ENCODE measurements around the gene DNLZ.
"Not testable (repeated sequence)": the region's sequence is repeated elsewhere in the genome, so short reads cannot be mapped to it uniquely, and the experiment has no call there.

The DNLZ gene

GRCh38 chr9:136409557-136410455 is 46.3 kb upstream of the DNLZ start:
- peak overlapping the region; percentile 96 for H3K4me3 ChIP-seq (ENCODE audit: low read length)
- peaks cover 79% of the 10 kb centered on the region for H3K79me2 ChIP-seq (ENCODE audit: low read length)
- H4K20me1 ChIP-seq (ENCODE audit: insufficient read depth, low read length) = peaks cover 12% of the 10 kb centered on the region
- no peaks in the 10 kb centered on the region for H3K27me3 ChIP-seq (ENCODE audit: low read depth, low read length)
- H3K4me2 ChIP-seq (ENCODE audit: low read length) = peak overlapping the region; percentile 87
- peak overlapping the region; percentile 72 for H3K27ac ChIP-seq (ENCODE audit: low read length)
- no peaks in the 10 kb centered on the region for H3K9me3 ChIP-seq (ENCODE audit: insufficient read depth, low read length)
- H2AFZ ChIP-seq (ENCODE audit: low read depth, low read length) = no peak overlapping the region
- peak overlapping the region; percentile 98 for H3K9ac ChIP-seq (ENCODE audit: low read length)
- H3K36me3 ChIP-seq (replicated peaks; ENCODE audit: low read depth, low read length) = peaks cover 52% of the 10 kb centered on the region
- TF ChIP-seq EZH2phosphoT487 (IDR thresholded peaks at IDR 0.05; ENCODE audit: low read depth) = no peak
- TF ChIP-seq CTCF (IDR thresholded peaks at IDR 0.05; ENCODE audit: low read depth, low read length) = peak; percentile 8; the same call in 1 of the 2 replicates
- peaks cover 39% of the 10 kb centered on the region for H3K4me1 ChIP-seq (ENCODE audit: low read length)

GRCh38 chr9:136407911-136408310 is 44.4 kb upstream of the DNLZ start:
- H3K4me1 ChIP-seq (ENCODE audit: low read length) = peaks cover 58% of the 10 kb centered on the region
- H3K36me3 ChIP-seq (replicated peaks; ENCODE audit: low read depth, low read length) = peaks cover 44% of the 10 kb centered on the region
- no peak overlapping the region for H3K4me2 ChIP-seq (ENCODE audit: low read length)

GRCh38 chr9:136407061-136407460 is 43.5 kb upstream of the DNLZ start:
- H3K36me3 ChIP-seq (replicated peaks; ENCODE audit: low read depth, low read length) = peaks cover 39% of the 10 kb centered on the region
- peaks cover 11% of the 10 kb centered on the region for H4K20me1 ChIP-seq (ENCODE audit: insufficient read depth, low read length)
- H3K4me1 ChIP-seq (ENCODE audit: low read length) = peaks cover 57% of the 10 kb centered on the region
- not testable (repeated sequence) for H3K9ac ChIP-seq (ENCODE audit: low read length); H3K27ac ChIP-seq (ENCODE audit: low read length); H3K4me2 ChIP-seq (ENCODE audit: low read length); H3K27me3 ChIP-seq (ENCODE audit: low read depth, low read length); H3K4me3 ChIP-seq (ENCODE audit: low read length); H2AFZ ChIP-seq (ENCODE audit: low read depth, low read length); H3K9me3 ChIP-seq (ENCODE audit: insufficient read depth, low read length)
- peaks cover 68% of the 10 kb centered on the region for H3K79me2 ChIP-seq (ENCODE audit: low read length)

More at GRCh38 chr9:136407911-136408310, 44.4 kb upstream of the DNLZ start:
- no peak overlapping the region for H2AFZ ChIP-seq (ENCODE audit: low read depth, low read length)
- TF ChIP-seq CTCF (IDR thresholded peaks at IDR 0.05; ENCODE audit: low read depth, low read length) (no peak), EZH2phosphoT487 (IDR thresholded peaks at IDR 0.05; ENCODE audit: low read depth) (no peak)
- H3K27ac ChIP-seq (ENCODE audit: low read length) = no peak overlapping the region; the same call in 1 of the 2 replicates
- no peaks in the 10 kb centered on the region for H3K9me3 ChIP-seq (ENCODE audit: insufficient read depth, low read length)
- H3K4me3 ChIP-seq (ENCODE audit: low read length) = no peak overlapping the region
- peaks cover 12% of the 10 kb centered on the region for H4K20me1 ChIP-seq (ENCODE audit: insufficient read depth, low read length)
- no peaks in the 10 kb centered on the region for H3K27me3 ChIP-seq (ENCODE audit: low read depth, low read length)
- peaks cover 76% of the 10 kb centered on the region for H3K79me2 ChIP-seq (ENCODE audit: low read length)
- H3K9ac ChIP-seq (ENCODE audit: low read length) = no peak overlapping the region

- peak overlapping the region; percentile 3; the same call in 1 of the 2 replicates for H3K9ac ChIP-seq (ENCODE audit: low read length)
- peaks cover 47% of the 10 kb centered on the region for H3K4me1 ChIP-seq (ENCODE audit: low read length)
- peaks cover 42% of the 10 kb centered on the region for H3K36me3 ChIP-seq (replicated peaks; ENCODE audit: low read depth, low read length)
- H3K27ac ChIP-seq (ENCODE audit: low read length) = peak overlapping the region; percentile 94
- H3K27me3 ChIP-seq (ENCODE audit: low read depth, low read length); H4K20me1 ChIP-seq (ENCODE audit: insufficient read depth, low read length); H2AFZ ChIP-seq (ENCODE audit: low read depth, low read length); H3K4me3 ChIP-seq (ENCODE audit: low read length); H3K9me3 ChIP-seq (ENCODE audit: insufficient read depth, low read length): not testable (repeated sequence)
- peak overlapping the region; percentile 68; the same call in 1 of the 2 replicates for H3K4me2 ChIP-seq (ENCODE audit: low read length)
- peaks cover 56% of the 10 kb centered on the region for H3K79me2 ChIP-seq (ENCODE audit: low read length)
Observed at GRCh38 chr9:136405904-136406303, 42.4 kb upstream of the DNLZ start.

- Histone ChIP-seq H3K9ac (ENCODE audit: low read length) (peak overlapping the region; percentile 72; the same call in 1 of the 2 replicates), H3K4me3 (ENCODE audit: low read length) (peak overlapping the region; percentile 47; the same call in 1 of the 2 replicates), H3K79me2 (ENCODE audit: low read length) (peaks cover 52% of the 10 kb centered on the region), H2AFZ (ENCODE audit: low read depth, low read length) (no peak overlapping the region), H3K4me1 (ENCODE audit: low read length) (peaks cover 51% of the 10 kb centered on the region), H3K9me3 (ENCODE audit: insufficient read depth, low read length) (no peaks in the 10 kb centered on the region), H3K27ac (ENCODE audit: low read length) (peak overlapping the region; percentile 94), H4K20me1 (ENCODE audit: insufficient read depth, low read length) (no peaks in the 10 kb centered on the region), H3K27me3 (ENCODE audit: low read depth, low read length) (no peaks in the 10 kb centered on the region), H3K4me2 (ENCODE audit: low read length) (peak overlapping the region; percentile 68), H3K36me3 (replicated peaks; ENCODE audit: low read depth, low read length) (peaks cover 42% of the 10 kb centered on the region)
- no peak for TF ChIP-seq EZH2phosphoT487 (IDR thresholded peaks at IDR 0.05; ENCODE audit: low read depth)
- no peak for TF ChIP-seq CTCF (IDR thresholded peaks at IDR 0.05; ENCODE audit: low read depth, low read length)
Observed at GRCh38 chr9:136405481-136405880, 41.9 kb upstream of the DNLZ start.

All from OCI-LY3 (cell line).